Measurements from ENCODE around the gene ELL. TPM values are rescaled to one million over a fixed set of nuclear protein-coding genes. Genes with fewer than 3 reads are reported as not detected.
A peak's percentile ranks its signal among the peaks of the same experiment; 100 is the strongest.
"Not testable (repeated sequence)": the region's sequence is repeated elsewhere in the genome, so short reads cannot be mapped to it uniquely, and the experiment has no call there.

Gene ELL
- total RNA-seq, 2 donors from 2014 or later: 23.7 to 41.8 TPM

- peak; percentile 41 for ATAC-seq (replicated peaks)
- Mint-ChIP-seq H3K36me3 (ENCODE audit: low read depth) (no peaks in the 10 kb centered on the region), H3K9me3 (no peaks in the 10 kb centered on the region), H3K27ac (no peak overlapping the region), H3K27me3 (no peaks in the 10 kb centered on the region), H3K4me1 (no peaks in the 10 kb centered on the region), H3K4me3 (no peak overlapping the region)
Observed at GRCh38 chr19:18408053-18408476, 113.8 kb downstream of the ELL start.

GRCh38 chr19:18406749-18407148 is 115.1 kb downstream of the ELL start:
- Mint-ChIP-seq H3K27me3 (peaks cover 2% of the 10 kb centered on the region), H3K9me3 (no peaks in the 10 kb centered on the region), H3K4me3 (no peak overlapping the region), H3K4me1 (peaks cover 1% of the 10 kb centered on the region), H3K27ac (no peak overlapping the region), H3K36me3 (ENCODE audit: low read depth) (no peaks in the 10 kb centered on the region)
- no peak for ATAC-seq (replicated peaks)

- not testable (repeated sequence) for H3K4me3 Mint-ChIP-seq; H3K36me3 Mint-ChIP-seq (ENCODE audit: low read depth); H3K4me1 Mint-ChIP-seq; H3K9me3 Mint-ChIP-seq; H3K27ac Mint-ChIP-seq; ATAC-seq (replicated peaks); H3K27me3 Mint-ChIP-seq
Observed at GRCh38 chr19:18405754-18406153, 116.1 kb downstream of the ELL start.

GRCh38 chr19:18402455-18403248 is 119.2 kb downstream of the ELL start:
- not testable (repeated sequence) for ATAC-seq (replicated peaks); H3K36me3 Mint-ChIP-seq (ENCODE audit: low read depth); H3K4me3 Mint-ChIP-seq

GRCh38 chr19:18401580-18402112 is 120.2 kb downstream of the ELL start:
- no peaks in the 10 kb centered on the region for H3K36me3 Mint-ChIP-seq (ENCODE audit: low read depth)
- H3K9me3 Mint-ChIP-seq: no peaks in the 10 kb centered on the region
- ATAC-seq (replicated peaks): no peak
- H3K27ac Mint-ChIP-seq: peak overlapping the region; percentile 62
- H3K4me1 Mint-ChIP-seq: peaks cover 4% of the 10 kb centered on the region
- H3K27me3 Mint-ChIP-seq: peaks cover 13% of the 10 kb centered on the region
- H3K4me3 Mint-ChIP-seq: no peak overlapping the region

More at GRCh38 chr19:18402455-18403248, 119.2 kb downstream of the ELL start:
- H3K4me1 Mint-ChIP-seq, H3K9me3 Mint-ChIP-seq, H3K27ac Mint-ChIP-seq: not testable (repeated sequence)
- H3K27me3 Mint-ChIP-seq: peaks cover 12% of the 10 kb centered on the region

GRCh38 chr19:18399008-18399407 is 122.9 kb downstream of the ELL start:
- H3K36me3 Mint-ChIP-seq (ENCODE audit: low read depth): no peaks in the 10 kb centered on the region
- H3K4me3 Mint-ChIP-seq: no peak overlapping the region
- no peak for ATAC-seq (replicated peaks)
- no peak overlapping the region for H3K27ac Mint-ChIP-seq
- peaks cover 4% of the 10 kb centered on the region for H3K4me1 Mint-ChIP-seq
- H3K27me3 Mint-ChIP-seq: peaks cover 13% of the 10 kb centered on the region
- no peaks in the 10 kb centered on the region for H3K9me3 Mint-ChIP-seq

GRCh38 chr19:18397242-18398202 is 124.3 kb downstream of the ELL start, which contains the start of gene LRRC25:
TSS of gene LRRC25 (minus strand) at chr19:18397622. CDS start at chr19:18396963, 659 bp downstream.
- H3K27me3 Mint-ChIP-seq: peaks cover 16% of the 10 kb centered on the region
- no peak within 1 kb of the TSS for H3K27ac Mint-ChIP-seq
- no peak within 1 kb of the TSS for H3K4me3 Mint-ChIP-seq
- peaks cover 4% of the 10 kb centered on the region for H3K4me1 Mint-ChIP-seq
- H3K9me3 Mint-ChIP-seq: no peaks in the 10 kb centered on the region
- no peaks in the 10 kb centered on the region for H3K36me3 Mint-ChIP-seq (ENCODE audit: low read depth)
- ATAC-seq (replicated peaks): no peak

- Mint-ChIP-seq H3K4me3 (no peak overlapping the region), H3K4me1 (peaks cover 1% of the 10 kb centered on the region), H3K27me3 (peaks cover 13% of the 10 kb centered on the region), H3K36me3 (ENCODE audit: low read depth) (no peaks in the 10 kb centered on the region), H3K9me3 (no peaks in the 10 kb centered on the region), H3K27ac (no peak overlapping the region)
- no peak for ATAC-seq (replicated peaks)
Observed at GRCh38 chr19:18396471-18397241, 125.2 kb downstream of the ELL start.

GRCh38 chr19:18393836-18394235 is 128.0 kb downstream of the ELL start:
- Mint-ChIP-seq H3K4me1 (no peaks in the 10 kb centered on the region), H3K4me3 (no peak overlapping the region), H3K27ac (no peak overlapping the region), H3K36me3 (ENCODE audit: low read depth) (no peaks in the 10 kb centered on the region), H3K9me3 (no peaks in the 10 kb centered on the region), H3K27me3 (peaks cover 15% of the 10 kb centered on the region)
- ATAC-seq (replicated peaks): no peak

GRCh38 chr19:18392926-18393325 is 128.9 kb downstream of the ELL start:
- Mint-ChIP-seq H3K27ac (no peak overlapping the region), H3K4me3 (no peak overlapping the region), H3K27me3 (peaks cover 12% of the 10 kb centered on the region), H3K4me1 (no peaks in the 10 kb centered on the region), H3K36me3 (ENCODE audit: low read depth) (no peaks in the 10 kb centered on the region), H3K9me3 (no peaks in the 10 kb centered on the region)
- ATAC-seq (replicated peaks): no peak

Other genes starting within 250 kb of the ELL start
- 1 to 10 TPM; 1.1 to 1.3 TPM for gene IQCN, start 247.6 kb downstream of the ELL start, total RNA-seq
- 100 to 1,000 TPM; 177 to 324 TPM for gene JUND, start 240.4 kb downstream of the ELL start, total RNA-seq
- gene LSM4, start 199.0 kb downstream of the ELL start, total RNA-seq: 100 to 1,000 TPM; 176 to 252 TPM
- 10 to 100 TPM; 38.9 to 46.0 TPM for gene PGPEP1, start 181.5 kb downstream of the ELL start, total RNA-seq
- gene GDF15, start 135.9 kb downstream of the ELL start, total RNA-seq: under 1 TPM; 0.45 to 0.50 TPM
- gene LRRC25, start 124.4 kb downstream of the ELL start, total RNA-seq: not detected
- 100 to 1,000 TPM in 1 of 2 donors, 10 to 100 TPM in 1; 73.8 to 169 TPM for gene SSBP4, start 102.7 kb downstream of the ELL start, total RNA-seq
- gene ISYNA1, start 83.9 kb downstream of the ELL start, total RNA-seq: 10 to 100 TPM; 15.9 to 22.0 TPM
- 100 to 1,000 TPM; 222 to 320 TPM for gene FKBP8, start 21.5 kb upstream of the ELL start, total RNA-seq
- gene KXD1, start 35.8 kb upstream of the ELL start, total RNA-seq: 100 to 1,000 TPM; 116 to 118 TPM
- gene UBA52, start 49.8 kb upstream of the ELL start, total RNA-seq: 1,000 to 10,000 TPM; 1,569 to 1,681 TPM
- 10 to 100 TPM; 36.3 to 46.6 TPM for gene REX1BD, start 66.7 kb upstream of the ELL start, total RNA-seq
- not detected for gene CRLF1, start 84.7 kb upstream of the ELL start, total RNA-seq
- under 1 TPM in 1 of 2 donors, not detected in 1; 0.48 TPM for gene TMEM59L, start 90.8 kb upstream of the ELL start, total RNA-seq
- gene KLHL26, start 115.0 kb upstream of the ELL start, total RNA-seq: 10 to 100 TPM; 10.6 to 11.4 TPM
- gene CRTC1, start 161.6 kb upstream of the ELL start, total RNA-seq: 10 to 100 TPM in 1 of 2 donors, 1 to 10 TPM in 1; 7.8 to 13.6 TPM

Data from activated T-helper 17 cell treated with anti-CD3 and anti-CD28 coated beads, Interleukin-2, amount 50 U/mL, for 72 hours (primary cell).